GM12891 (cell line): ENCODE data around the gene ST6GALNAC3.

Source experiments
- PAX5 ChIP-seq: IDR thresholded peaks from 2 replicates; pipeline ENCODE4 v1.6.1; 2011; ENCODE audit warnings: low read length, moderate library complexity, mild to moderate bottlenecking; ENCODE audit not compliant: insufficient read depth, severe bottlenecking
- POLR2A ChIP-seq: IDR thresholded peaks from 2 replicates; pipeline ENCODE4 v1.6.1; 2011; ENCODE audit warnings: low read depth, low read length, control low read depth
- POLR2AphosphoS5 ChIP-seq: IDR thresholded peaks from 2 replicates; pipeline ENCODE4 v1.6.1; 2011; ENCODE audit warnings: low read depth, low read length, control low read depth
- POU2F2 ChIP-seq: IDR thresholded peaks from 2 replicates; pipeline ENCODE4 v1.6.1; 2011; ENCODE audit warnings: low read depth, mild to moderate bottlenecking, control low read depth, low read length, moderate library complexity
- SPI1 ChIP-seq: IDR thresholded peaks from 2 replicates; pipeline ENCODE4 v1.6.1; 2011; ENCODE audit warnings: low read depth, low read length, control low read depth
- TAF1 ChIP-seq: IDR thresholded peaks from 2 replicates; pipeline ENCODE4 v1.6.1; 2011; ENCODE audit warnings: low read depth, low read length, control low read depth

DNA sequence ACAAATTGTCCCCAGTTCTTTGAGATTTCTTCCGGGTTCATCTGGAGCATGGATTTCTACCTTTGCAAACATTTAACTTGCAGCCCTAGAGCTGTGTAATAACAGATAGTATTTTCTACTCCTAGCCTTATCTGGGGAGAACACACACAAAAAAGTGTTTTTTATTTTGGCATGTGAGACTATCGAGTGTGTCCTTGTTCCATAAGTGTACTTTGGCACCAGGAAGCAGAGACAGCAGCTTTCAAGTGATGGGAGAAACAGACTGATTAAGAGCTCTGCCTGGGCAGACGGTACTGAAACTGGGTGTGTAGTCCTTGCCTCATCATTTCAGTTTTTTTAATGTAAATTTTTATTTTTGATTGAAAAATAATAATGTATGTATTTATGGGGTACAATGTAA, 297.4 kb downstream of the ST6GALNAC3 start:
- TF ChIP-seq POLR2A: no peak
- TF ChIP-seq POLR2AphosphoS5: no peak
- no peak for TF ChIP-seq TAF1
- TF ChIP-seq POU2F2: no peak
- no peak for TF ChIP-seq PAX5
- TF ChIP-seq SPI1: no peak
